Stimulated activated naive CD8-positive, alpha-beta T cell treated with anti-CD3 and anti-CD28 coated beads, Interleukin-15, amount 100 ng/mL, for 72 hours (primary cell): Measurements from ENCODE around the gene SHISA5.
"Not testable (repeated sequence)": the region's sequence is repeated elsewhere in the genome, so short reads cannot be mapped to it uniquely, and the experiment has no call there.

Experiments
- ATAC-seq: fragments of 150-1000 bp; cut with Tn5 transposase; 2 replicates; pipeline ENCODE4 v1.10.0; 2021; ENCODE audit warnings: mild to moderate bottlenecking, moderate library complexity
- DNase-seq, 2 donors: peaks; one replicate each; pipeline ENCODE4 v3.0.0; 2021 to 2022
- H3K27ac Mint-ChIP-seq, 2 donors: one replicate each; pipeline ENCODE4 v1.8.0; 2022; ENCODE audit warnings: mild to moderate bottlenecking in 2 of 2, mixed read lengths in 2 of 2, moderate library complexity in 2 of 2
- H3K27me3 Mint-ChIP-seq: one replicate; pipeline ENCODE4 v1.8.0; 2022; ENCODE audit warnings: mixed read lengths
- H3K4me1 Mint-ChIP-seq: one replicate; pipeline ENCODE4 v1.8.0; 2022; ENCODE audit warnings: mild to moderate bottlenecking, mixed read lengths
- H3K4me3 Mint-ChIP-seq, 2 donors: one replicate each; pipeline ENCODE4 v1.8.0; 2022; ENCODE audit warnings: mild to moderate bottlenecking in 2 of 2, mixed read lengths in 2 of 2, moderate library complexity in 1 of 2
- H3K9me3 Mint-ChIP-seq, 2 donors: one replicate each; pipeline ENCODE4 v1.8.0; 2022; ENCODE audit warnings: mixed read lengths in 2 of 2

SHISA5 gene

DNA sequence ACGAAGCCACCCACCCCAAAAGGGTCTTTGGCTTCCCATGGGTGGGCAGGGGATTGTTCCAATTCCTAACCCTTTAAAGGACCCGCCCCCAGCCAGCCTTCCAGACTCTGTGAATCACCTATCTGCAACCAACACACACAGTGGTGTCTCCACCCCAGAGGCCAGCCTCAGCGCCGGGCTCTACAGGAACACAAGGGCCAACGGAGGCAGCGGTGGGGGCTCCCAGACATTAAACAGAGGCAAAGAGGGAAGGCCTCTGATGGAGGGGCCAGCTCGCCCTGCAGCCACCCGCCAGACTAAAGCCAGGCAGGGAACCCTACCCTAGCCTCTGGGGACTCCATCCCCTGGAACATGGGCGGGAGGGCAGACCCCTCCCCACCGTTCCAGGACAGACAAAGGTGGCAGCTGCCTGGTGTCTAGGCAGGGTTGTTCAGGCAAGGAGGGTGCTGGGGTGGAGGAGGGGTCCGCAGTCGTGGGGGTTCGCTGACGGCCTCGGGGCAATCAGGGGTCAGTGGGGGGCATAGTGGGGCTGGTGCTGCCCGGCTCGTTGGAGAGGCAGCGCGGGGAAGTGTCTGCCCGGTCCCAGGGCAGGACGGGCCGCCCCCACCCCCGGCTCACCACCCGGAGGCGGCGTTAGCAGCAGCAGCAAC, 448 bp downstream of the SHISA5 start:
- peak overlapping the region; percentile 82 to 84 for H3K4me3 Mint-ChIP-seq
- H3K27ac Mint-ChIP-seq: peak overlapping the region; percentile 63 to 64
- H3K4me1 Mint-ChIP-seq: peaks cover 54% of the 10 kb centered on the region
- ATAC-seq (peak; percentile 8), DNase-seq (no peak)
- no peaks in the 10 kb centered on the region for H3K9me3 Mint-ChIP-seq
- H3K27me3 Mint-ChIP-seq: no peaks in the 10 kb centered on the region

DNA sequence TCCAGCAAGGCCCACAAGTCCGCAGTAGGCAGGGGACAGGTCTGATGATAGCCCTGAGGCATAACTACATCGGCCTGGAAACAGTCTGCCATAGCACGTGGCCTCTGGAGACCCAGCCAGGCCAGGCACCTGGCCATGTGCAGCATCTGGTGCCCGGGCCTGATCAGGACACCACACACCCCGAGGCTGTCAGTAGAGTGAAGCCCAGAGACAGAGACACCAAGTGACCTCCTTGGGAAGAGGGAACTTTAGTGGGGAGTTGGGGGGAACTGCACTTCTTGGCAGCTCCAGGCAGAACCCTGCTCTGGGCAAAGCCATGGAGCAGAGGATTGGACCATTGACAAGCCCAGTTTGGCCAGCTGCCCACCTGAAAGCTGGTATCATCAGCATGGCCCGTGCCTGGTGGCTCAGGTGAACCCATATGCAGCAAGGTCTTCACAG, 1.2 kb downstream of the SHISA5 start:
- Mint-ChIP-seq H3K27me3 (no peaks in the 10 kb centered on the region), H3K4me3 (peak overlapping the region; percentile 82 to 84), H3K27ac (no peak overlapping the region), H3K9me3 (no peaks in the 10 kb centered on the region), H3K4me1 (peaks cover 50% of the 10 kb centered on the region)
- ATAC-seq (no peak), DNase-seq (no peak)

DNA sequence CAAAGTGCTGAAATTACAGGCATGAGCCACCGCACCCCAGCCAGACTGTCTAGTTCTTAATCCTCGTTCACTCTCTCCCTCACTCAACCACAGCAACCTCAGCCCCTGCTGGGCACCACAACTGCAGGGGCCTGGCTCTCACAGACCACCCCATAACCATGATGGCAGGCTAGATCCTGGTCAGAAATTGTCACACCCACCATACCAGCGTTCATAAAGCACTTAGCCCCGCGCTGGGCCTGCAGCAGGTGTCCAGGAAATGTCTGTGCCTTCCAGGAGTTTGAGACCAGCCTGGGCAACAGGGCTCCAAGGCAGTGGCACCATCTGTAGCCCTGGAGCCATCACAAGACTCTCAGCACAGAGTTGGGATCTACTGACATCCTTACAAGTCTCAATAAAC, 1.9 kb downstream of the SHISA5 start:
- Mint-ChIP-seq H3K4me3 (no peak overlapping the region), H3K4me1 (peaks cover 44% of the 10 kb centered on the region), H3K9me3 (no peaks in the 10 kb centered on the region), H3K27me3 (no peaks in the 10 kb centered on the region), H3K27ac (no peak overlapping the region)
- no peak for DNase-seq
- no peak for ATAC-seq

DNA sequence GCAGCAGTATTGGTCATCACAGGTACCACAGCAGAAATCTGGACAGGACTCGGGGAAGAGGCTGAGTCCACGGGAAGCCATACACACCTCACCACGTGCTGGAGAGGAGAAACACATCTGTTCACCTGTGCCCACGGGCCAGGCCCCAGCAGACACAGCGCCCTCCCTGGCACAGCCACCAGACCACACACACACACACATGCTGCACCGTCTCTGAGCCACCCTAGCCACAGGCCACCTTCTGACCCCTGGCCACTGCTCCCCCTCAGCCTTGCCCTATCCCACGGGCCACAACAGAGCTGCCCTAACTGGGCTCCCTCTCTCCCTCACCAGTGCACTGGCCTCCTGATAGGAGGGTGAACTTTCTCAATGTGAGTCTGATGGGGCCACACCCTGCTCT, 2.8 kb downstream of the SHISA5 start:
- DNase-seq (no peak), ATAC-seq (no peak)
- Mint-ChIP-seq H3K4me3 (no peak overlapping the region), H3K4me1 (peaks cover 35% of the 10 kb centered on the region), H3K27me3 (no peaks in the 10 kb centered on the region), H3K9me3 (no peaks in the 10 kb centered on the region), H3K27ac (no peak overlapping the region)

DNA sequence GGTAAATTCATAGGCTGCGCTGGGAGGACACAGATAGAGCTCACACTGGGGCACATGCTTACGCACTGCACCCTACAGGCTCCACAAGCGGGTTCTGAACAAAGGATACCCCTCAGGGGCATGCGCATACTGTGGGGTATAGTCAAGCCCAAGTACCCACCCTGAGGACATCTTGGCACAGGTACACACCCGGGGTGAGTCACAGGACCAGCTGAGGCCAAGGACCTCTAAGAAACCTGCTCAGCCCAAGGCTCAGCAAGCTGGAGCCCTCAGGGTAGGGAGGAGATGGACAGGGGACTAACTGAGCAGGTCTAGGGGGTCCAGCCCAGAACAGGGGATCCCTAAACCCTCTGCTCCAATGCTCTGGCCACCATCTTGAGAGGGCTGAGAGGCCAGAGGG, 3.3 kb downstream of the SHISA5 start:
- DNase-seq: no peak

DNA sequence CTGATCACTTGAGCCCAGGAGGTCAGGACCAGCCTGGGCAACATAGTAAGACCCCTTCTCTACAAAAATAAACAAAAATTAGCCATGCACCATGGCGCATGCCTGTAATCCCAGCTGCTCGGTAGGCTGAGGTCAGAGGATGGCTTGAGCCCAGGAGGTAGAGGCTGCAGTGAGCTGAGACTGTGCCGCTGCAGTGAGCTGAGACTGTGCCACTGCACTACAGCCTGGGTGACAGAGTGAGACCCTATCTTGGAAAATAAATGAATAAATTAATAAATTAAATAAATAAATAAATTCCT, 10.8 kb downstream of the SHISA5 start:
- no peak for DNase-seq
- H3K27ac Mint-ChIP-seq: no peak overlapping the region
- H3K4me1 Mint-ChIP-seq: no peaks in the 10 kb centered on the region
- ATAC-seq: no peak
- H3K27me3 Mint-ChIP-seq: no peaks in the 10 kb centered on the region
- no peak overlapping the region for H3K4me3 Mint-ChIP-seq
- H3K9me3 Mint-ChIP-seq: no peaks in the 10 kb centered on the region

More for the DNA sequence above, 3.3 kb downstream of the SHISA5 start:
- no peak overlapping the region for H3K4me3 Mint-ChIP-seq
- no peaks in the 10 kb centered on the region for H3K27me3 Mint-ChIP-seq
- no peak for ATAC-seq
- peaks cover 31% of the 10 kb centered on the region for H3K4me1 Mint-ChIP-seq
- no peak overlapping the region for H3K27ac Mint-ChIP-seq
- no peaks in the 10 kb centered on the region for H3K9me3 Mint-ChIP-seq

DNA sequence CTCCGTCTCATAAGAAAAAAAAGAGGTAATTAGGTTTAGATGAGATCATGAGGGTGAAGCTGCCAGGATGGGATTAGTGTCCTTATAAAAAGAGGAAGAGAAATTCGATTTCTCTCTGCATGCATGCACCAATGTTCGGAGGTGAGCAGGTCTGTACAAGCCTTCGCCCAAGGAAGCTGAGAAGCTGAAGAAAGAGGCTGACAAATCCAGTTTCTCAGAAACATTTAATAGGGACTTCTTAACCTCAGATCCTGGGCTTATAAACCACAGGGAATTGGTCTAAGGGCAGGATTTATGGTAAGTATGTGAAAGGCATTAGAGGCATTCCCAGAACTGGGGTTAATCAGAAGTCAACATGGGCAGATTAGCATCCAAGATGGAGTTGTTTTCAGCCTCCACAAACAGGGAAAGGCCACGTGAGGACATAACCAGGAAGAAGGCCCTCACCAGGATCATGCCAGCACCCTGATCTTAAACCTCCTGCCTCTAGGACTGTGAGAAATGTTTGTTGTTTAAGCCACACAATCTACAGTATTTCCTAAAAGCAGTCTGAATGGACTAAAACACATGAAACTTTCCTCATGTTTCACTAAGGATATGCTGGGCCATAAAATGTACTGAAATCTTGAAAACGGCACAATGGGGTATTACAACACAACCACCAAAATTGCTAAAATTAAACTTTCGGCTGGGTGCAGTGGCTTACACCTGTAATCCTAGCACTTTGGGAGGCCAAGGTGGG, 11.3 kb downstream of the SHISA5 start:
- no peaks in the 10 kb centered on the region for H3K4me1 Mint-ChIP-seq
- DNase-seq (no peak), ATAC-seq (no peak)
- no peak overlapping the region for H3K4me3 Mint-ChIP-seq
- H3K9me3 Mint-ChIP-seq: no peaks in the 10 kb centered on the region
- no peaks in the 10 kb centered on the region for H3K27me3 Mint-ChIP-seq
- H3K27ac Mint-ChIP-seq: no peak overlapping the region

DNA sequence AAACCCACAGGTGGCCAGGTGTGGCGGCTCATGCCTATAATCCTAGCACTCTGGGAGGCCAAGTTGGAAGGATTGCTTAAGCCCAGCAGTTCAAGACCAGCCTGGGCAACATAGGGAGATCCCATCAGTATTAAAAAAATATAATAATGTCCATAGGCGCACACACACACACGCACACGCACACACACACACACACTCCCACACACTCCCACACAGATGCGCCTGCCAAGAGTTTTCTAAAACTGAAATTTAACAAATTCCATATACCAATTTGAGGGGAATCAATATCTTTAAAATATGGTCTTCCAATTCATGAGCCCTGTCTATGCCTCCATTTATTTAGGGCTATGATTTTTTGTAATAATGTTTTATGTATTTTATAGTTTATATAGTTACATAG, 17.0 kb downstream of the SHISA5 start:
- DNase-seq (no peak), ATAC-seq (no peak)
- Mint-ChIP-seq H3K27me3 (no peaks in the 10 kb centered on the region), H3K27ac (no peak overlapping the region), H3K4me3 (no peak overlapping the region), H3K9me3 (no peaks in the 10 kb centered on the region), H3K4me1 (no peaks in the 10 kb centered on the region)

DNA sequence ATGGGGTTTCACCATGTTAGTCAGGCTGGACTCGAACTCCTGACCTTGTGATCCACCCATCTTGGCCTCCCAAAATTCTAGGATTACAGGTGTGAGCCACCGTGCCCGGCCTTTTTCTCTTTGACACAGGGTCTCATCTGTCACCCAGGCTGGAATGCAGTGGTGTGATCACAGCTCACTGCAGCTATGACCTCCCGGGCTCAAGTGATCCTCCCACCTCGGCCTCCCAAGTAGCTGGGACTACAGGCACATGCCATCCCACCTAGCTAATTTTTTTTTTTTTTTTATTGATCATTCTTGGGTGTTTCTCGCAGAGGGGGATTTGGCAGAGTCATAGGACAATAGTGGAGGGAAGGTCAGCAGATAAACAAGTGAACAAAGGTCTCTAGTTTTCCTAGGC, 21.2 kb downstream of the SHISA5 start:
- DNase-seq, H3K27ac Mint-ChIP-seq, ATAC-seq, H3K9me3 Mint-ChIP-seq, H3K4me3 Mint-ChIP-seq, H3K27me3 Mint-ChIP-seq: not testable (repeated sequence)
- H3K4me1 Mint-ChIP-seq: peaks cover 27% of the 10 kb centered on the region

DNA sequence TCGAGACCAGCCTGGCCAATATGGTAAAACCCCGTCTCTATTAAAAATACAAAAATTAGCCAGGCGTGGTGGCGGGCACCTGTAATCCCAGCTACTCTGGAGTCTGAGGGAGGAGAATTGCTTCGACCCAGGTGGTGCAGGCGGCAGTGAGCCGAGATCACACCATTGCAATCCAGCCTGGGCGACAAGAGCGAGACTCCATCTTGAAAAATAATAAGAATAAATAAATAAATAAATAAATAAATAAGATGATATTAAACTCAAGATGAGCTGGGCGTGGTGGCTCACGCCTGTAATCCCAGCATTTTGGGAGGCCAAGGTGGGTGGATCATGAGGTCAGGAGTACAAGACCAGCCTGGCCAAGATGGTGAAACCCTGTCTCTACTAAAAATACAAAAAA, 23.1 kb downstream of the SHISA5 start:
- not testable (repeated sequence) for H3K27me3 Mint-ChIP-seq, H3K4me3 Mint-ChIP-seq, H3K9me3 Mint-ChIP-seq, H3K27ac Mint-ChIP-seq, DNase-seq, ATAC-seq
- peaks cover 33% of the 10 kb centered on the region for H3K4me1 Mint-ChIP-seq

DNA sequence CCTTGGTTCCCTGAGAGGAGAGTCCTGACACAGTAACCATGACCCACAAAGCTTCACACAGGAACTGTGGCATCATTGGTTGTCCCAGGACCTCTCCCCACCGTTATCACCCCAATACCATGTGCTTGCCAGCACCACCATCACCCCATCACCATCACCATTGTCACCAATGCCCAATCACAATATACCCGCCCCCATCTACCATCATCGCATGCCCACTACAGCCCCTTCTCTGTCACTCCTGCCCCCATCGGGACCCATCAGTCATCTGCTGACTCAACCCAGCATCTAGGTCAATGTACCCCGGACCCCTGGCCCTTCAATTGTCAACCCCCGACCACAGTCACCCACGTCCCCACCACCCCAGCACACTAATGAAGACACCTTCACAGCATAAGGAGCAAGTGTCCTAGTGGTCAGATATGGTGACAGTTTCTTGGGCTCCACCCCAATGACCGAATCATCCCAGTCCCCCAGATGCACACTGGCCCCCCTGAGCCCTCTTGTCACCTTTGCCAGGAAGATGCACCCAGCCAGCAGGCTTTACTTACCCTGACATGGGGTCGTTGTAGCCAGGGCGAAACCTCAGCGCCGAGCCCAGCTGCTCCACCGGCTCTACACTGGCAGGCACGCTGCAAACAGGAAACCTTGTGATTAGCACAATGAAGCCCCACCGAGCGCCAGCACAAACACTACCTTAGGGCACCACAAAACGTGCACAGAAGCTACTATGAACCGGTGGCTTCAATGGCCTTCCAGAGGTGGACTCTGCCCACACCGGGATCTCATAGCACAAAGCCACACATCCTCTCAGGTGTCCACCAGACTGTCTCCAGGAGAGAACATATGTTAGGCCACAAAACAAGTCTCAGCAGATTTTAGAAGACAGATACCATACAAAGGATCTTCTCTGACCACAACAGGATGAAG, 25.1 kb downstream of the SHISA5 start:
- no peaks in the 10 kb centered on the region for H3K27me3 Mint-ChIP-seq
- H3K4me3 Mint-ChIP-seq: peak overlapping the region; percentile 73 to 85
- no peaks in the 10 kb centered on the region for H3K9me3 Mint-ChIP-seq
- ATAC-seq (peak; percentile 86), DNase-seq (peak; percentile 54 to 66)
- peaks cover 45% of the 10 kb centered on the region for H3K4me1 Mint-ChIP-seq
- H3K27ac Mint-ChIP-seq: peak overlapping the region; percentile 51 to 85

DNA sequence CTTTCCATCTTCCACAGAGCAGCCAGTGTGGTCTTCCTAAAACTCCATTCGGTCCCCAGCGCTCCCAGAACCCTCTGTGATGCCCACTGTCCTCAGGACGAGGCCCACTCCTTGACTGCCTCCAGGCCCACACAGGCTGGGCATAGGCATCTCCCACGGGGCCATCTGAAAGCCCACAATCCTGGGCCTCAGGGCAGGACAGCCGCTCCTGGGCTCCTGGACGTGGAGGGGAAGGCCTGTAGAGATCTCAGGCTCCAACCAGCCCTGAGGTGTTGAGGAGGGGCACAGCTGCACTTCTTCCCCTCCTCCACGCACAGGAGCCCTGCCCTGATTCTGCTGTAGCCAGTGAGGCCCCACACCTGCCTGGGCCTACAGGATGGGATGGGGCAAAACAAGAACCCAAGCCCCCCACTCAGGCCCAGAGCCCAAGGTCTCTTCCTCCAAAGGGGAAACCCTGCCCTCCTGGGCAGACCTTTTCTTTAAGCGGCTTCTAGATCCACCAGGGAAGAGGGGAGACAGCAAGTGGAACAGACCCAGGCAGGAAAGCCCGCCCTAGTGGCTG, 25.9 kb downstream of the SHISA5 start:
- Mint-ChIP-seq H3K4me1 (peaks cover 54% of the 10 kb centered on the region), H3K27me3 (no peaks in the 10 kb centered on the region), H3K4me3 (peak overlapping the region; percentile 73 to 85), H3K27ac (peak overlapping the region in 1 of 2 donors; percentile 88), H3K9me3 (no peaks in the 10 kb centered on the region)
- DNase-seq (no peak), ATAC-seq (no peak)

DNA sequence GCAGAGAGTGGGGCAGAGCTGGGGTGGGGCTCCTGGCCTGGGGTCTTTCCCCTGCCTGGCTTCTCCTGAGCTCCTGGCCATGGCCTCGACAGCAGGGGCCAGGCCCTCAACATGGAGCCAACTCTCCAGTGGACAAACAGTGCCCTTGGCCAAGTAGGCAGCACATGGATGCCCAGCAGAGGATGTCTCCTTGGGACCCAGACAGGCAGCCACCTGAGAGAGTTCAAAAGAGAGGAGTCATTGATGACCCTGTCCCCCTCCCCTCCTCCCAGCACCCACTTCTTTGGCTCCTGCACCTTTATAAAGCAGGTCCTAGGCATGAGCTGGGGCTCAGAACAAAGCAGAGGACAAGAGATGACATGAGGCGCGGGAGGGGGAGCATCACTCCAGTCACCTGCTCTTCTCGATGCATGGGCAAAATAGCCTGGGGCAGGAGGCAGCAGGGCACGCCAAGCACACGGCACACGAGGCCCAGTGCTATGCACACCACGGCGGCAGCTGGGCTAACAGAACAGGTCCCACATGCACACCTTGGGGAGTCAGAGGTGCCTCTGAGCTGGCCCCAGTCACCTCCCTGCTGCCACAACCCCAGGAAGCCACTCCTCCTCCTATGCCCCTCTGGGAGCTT, 27.4 kb downstream of the SHISA5 start:
- no peak overlapping the region for H3K27ac Mint-ChIP-seq
- H3K4me1 Mint-ChIP-seq: peaks cover 60% of the 10 kb centered on the region
- H3K4me3 Mint-ChIP-seq: no peak overlapping the region

DNA sequence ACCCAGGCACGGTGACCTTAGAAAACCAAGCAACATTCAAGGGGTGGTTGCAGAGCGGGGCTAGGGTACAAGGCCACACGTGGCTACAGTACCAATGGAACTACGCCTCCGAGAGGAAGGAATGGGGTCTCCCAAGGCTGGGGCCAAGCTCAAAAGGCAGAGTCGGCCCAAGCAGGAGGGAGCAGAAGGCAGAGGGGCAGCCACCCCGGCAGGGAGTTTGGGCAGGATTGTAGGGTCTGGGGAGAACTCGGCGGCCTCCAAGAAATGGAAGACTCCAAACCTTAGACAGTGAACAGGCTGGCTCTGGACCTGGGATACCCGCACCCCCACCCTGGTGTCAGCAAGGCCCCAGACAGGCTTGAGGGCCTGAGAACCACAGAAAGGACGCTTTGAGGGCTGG, 28.8 kb downstream of the SHISA5 start:
- no peak for DNase-seq
- Mint-ChIP-seq H3K27me3 (no peaks in the 10 kb centered on the region), H3K27ac (peak overlapping the region in 1 of 2 donors; percentile 59), H3K4me3 (no peak overlapping the region), H3K4me1 (peaks cover 67% of the 10 kb centered on the region), H3K9me3 (no peaks in the 10 kb centered on the region)
- no peak for ATAC-seq

More for the DNA sequence above, 27.4 kb downstream of the SHISA5 start:
- ATAC-seq: no peak
- Mint-ChIP-seq H3K9me3 (no peaks in the 10 kb centered on the region), H3K27me3 (no peaks in the 10 kb centered on the region)
- DNase-seq: no peak

DNA sequence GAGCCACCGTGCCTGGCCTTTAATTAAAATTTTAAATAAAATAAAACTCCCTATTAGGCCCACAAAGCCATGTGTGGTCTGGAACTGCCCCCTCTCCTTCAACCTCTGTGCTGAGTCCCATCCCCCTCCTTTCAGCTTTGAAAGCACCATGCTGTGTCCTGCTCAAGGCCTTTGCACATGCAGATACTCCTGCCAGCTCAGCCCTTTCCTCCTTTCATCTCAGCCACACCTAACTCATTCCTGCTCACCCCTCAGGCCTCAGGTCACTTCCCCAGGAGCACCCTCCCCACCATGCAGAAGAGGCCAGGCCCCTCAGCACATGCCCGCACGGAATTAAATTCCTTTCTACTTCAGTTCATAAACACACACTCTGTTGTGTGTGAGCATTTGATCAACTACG, 29.4 kb downstream of the SHISA5 start:
- Mint-ChIP-seq H3K4me3 (peak overlapping the region in 1 of 2 donors; percentile 1), H3K27ac (peak overlapping the region in 1 of 2 donors; percentile 22), H3K27me3 (no peaks in the 10 kb centered on the region), H3K9me3 (no peaks in the 10 kb centered on the region), H3K4me1 (peaks cover 67% of the 10 kb centered on the region)
- DNase-seq: no peak
- no peak for ATAC-seq
